HG02623 (cell line): ENCODE measurements around the gene ACVR2B.
"Not testable (repeated sequence)": the region's sequence is repeated elsewhere in the genome, so short reads cannot be mapped to it uniquely, and the experiment has no call there.

Experiments used
- ATAC-seq: cut with Tn5 transposase; IDR thresholded peaks from one replicate; pipeline ENCODE4 v1.9.1; 2021; ENCODE audit warnings: moderate library complexity; ENCODE audit not compliant: unreplicated experiment

The ACVR2B gene

DNA sequence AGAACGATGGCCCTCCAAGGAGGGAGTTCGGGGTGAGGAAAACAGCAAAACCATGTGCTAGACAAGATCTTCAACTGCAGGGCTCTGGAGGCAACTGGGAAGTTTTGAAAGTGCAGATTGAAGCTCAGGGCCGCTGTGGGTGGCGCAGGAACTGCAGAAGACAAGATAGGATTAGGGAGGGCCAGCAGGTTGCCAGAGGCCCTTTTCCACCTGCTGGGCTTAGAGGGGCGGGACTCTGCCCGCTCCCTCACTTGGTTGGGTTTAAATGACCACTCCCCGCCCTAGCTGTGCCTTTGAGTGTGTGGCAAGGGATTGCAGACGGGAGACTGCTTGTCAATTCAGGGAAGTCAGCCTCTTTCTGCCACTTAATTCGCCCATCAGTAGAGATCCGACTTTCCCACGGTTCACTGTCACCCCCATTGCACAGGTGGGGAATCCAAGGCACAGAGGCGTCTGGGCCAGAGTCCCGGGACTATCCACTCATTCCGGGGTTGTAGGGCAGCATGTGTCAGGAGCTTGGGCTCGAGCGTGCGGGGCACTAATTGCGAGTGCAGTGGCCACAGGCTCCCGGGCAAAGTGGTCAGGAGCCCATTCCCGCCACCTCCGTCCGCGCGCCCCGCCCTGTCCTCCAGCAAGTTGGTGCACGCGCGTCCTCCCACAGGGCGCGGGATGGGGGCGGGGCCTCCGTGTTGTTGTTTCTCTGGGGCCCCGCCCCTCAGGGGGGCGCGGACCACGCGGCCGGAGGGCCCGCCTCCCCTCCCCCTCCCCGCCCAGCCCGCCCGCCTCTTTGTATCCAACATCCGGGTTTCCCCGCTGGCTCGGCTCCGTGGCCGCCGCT is at the start of gene ACVR2B:
TSS of gene ACVR2B (plus strand) at position 816 of the 838 bp plus-strand sequence. CDS start 433 bp downstream, outside the sequence.
- peak; percentile 41 for ATAC-seq

DNA sequence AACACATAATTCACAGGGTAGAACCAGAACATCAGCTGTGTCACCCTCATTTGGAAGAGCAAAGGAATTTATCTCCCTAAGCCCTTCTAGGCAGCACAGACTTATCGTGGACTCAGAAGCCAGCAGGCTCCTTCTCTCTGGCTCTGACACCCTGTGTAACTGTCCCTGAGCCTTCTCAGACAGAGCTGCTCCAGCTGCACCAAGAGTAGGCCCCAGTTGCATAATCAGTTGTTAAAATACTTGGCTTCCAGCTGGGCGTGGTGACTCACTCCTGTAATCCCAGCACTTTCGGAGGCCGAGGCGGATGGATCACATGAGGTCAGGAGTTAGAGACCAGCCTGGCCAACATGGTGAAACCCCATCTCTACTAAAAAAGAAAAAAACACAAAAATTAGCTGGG is 49.4 kb upstream of the ACVR2B start:
- no peak for ATAC-seq

DNA sequence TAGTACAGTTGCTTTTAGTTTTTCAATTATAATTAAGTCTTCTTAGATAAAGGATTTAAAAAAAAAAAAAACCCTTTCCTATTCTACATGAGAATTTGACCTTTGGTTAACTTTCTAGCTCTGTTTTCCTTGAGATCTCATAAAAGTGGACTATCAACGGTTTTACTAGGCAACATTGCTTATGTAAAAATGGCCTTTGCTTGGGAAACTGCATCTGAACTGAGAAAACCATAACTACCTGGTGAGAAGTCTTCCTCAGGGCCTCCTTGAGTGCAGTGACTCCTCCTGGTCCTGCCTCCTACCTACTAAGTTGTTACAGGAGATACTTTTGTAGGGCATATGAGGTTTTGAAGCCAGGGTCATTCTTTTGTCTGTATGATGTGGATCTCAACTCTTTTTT is 42.1 kb upstream of the ACVR2B start:
- no peak for ATAC-seq

DNA sequence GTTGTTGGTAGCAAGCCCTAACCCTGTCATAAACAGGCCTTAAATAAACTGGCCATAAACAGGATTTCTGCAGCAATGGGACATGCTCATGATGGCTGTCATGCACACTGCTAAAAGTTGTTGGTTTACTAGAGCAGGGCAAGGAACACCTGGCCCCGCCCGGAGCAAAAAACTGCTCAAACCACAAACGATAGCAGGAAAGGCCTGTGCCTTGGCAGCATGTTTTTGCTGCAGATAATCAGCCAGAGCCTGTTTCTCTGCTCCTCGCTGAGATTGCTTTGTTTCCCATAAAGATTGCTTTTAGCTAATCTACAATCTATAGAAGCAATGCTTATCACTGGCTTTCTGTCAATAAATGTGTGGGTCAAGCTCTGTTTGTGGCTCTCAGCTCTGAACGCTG is 32.9 kb upstream of the ACVR2B start:
- not testable (repeated sequence) for ATAC-seq

DNA sequence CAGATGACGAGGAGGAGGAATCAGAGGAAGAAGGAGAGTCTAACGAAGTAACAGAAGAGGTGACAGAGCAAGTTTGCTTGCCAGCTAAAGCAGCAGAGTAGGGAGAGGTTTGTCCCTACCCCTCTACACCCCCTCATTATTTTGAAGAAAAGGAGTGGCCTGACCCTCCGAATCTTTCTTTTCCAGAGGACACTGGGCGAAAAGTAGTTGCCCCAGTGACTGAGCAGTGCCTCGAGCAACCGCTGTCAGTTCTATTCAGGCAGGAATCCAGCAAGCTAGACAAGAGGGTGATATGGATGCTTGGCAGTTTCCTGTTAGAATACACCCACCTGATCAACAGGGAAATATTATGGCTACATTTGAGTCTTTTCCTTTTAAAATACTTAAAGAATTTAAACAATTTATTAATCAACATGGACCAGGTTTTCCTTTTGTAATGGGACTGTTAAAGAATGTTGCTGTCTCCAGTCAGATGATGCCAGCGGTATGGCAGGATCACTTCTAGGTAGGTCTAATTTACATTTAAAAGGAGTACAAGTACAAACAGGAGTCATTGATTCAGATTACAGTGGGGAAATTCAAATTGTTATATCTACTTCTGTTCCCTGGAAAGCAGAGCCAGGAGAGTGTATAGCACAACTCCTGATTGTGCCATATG is 31.9 kb upstream of the ACVR2B start:
- no peak for ATAC-seq

DNA sequence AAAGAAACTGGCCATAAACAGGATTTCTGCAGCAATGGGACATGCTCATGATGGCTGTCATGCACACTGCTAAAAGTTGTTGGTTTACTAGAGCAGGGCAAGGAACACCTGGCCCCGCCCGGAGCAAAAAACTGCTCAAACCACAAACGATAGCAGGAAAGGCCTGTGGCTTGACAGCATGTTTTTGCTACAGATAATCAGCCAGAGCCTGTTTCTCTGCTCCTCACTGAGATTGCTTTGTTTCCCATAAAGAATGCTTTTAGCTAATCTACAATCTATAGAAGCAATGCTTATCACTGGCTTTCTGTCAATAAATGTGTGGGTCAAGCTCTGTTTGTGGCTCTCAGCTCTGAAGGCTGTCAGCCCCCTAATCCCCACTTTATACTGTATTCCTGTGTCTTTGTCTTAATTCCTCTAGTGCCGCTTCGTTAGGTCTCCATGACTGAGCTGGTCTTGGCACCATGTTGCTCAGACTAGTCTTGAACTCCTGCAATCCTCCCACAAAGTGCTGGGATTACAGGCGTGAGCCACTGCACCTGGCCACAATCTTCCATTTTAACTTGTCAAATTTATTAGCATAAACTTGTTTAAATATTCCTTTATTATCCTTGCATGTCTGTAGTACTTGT is 26.8 kb upstream of the ACVR2B start:
- ATAC-seq: not testable (repeated sequence)

DNA sequence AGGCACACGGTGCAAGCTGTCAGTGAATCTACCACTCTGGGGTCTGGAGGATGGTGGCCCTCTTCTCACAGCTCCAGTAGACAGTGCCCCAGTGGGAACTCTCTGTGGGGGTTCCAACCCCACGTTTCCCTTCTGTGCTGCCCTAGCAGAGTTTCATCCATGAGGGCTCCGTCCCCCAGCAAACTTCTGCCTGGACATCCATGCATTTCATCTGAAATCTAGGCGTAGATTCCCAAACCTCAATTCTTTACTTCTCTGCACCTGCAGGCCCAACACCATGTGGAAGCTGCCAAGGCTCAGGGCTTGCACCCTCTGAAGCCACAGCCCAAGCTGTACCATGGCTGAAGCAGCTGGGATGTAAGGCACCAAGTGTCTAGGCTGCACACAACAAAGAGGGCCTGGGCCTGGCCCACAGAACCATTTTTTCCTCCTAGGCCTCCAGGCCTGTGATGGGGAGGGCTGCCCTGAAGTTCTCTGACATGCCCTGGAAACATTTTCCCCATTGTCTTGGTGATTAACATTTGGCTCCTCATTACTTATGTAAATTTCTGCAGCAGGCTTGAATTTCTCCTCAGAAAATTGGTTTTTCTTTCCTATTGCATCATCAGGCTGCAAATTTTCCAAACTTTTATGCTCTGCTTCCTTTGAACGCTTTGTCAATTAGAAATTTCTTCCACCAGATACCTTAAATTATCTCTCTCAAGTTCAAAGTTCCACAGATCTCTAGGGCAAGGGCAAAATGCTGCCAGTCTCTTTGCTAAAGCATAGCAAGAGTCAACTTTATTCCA is 20.6 kb upstream of the ACVR2B start:
- not testable (repeated sequence) for ATAC-seq

DNA sequence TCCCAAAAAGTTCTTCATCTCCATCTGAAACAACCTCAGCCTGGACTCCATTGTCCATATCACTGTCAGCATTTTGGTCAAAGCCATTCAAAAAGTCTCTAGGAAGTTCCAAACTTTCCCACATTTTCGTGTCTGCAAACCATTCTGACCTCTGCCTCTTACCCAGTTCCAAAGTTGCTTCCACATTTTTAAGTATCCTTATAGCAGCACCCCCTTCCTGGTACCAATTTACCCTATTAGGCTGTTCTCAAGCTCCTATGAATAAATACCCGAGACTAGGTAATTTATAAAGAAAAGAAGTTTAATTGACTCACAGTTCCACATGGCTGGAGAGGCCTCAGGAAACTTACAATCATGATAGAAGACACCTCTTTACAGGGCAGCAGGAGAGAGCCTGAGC is 20.0 kb upstream of the ACVR2B start:
- ATAC-seq: not testable (repeated sequence)

DNA sequence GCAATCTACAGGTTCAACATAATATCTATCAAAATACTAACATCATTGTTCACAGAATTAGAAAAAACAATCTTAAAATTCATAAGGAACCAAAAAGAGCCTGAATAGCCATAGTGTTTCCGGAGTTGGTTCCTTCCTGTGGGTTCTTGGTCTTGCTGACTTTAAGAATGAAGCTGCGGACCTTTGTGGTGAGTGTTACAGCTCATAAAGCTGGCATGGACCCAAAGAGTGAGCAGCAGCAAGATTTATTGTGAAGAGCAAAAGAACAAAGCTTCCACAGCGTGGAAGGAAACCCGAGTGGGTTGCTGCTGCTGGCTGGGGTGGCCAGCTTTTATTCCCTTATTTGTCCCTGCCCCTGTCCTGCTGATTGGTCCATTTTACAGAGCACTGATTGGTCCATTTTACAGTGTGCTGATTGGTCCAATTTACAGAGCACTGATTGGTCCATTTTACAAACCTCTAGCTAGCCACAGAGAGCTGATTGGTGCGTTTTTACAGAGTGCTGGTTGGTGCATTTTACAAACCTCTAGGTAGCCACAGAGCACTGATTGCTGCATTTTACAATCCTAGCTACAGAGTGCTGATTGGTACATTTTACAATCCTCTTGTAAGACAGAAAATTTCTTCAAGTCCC is 15.1 kb upstream of the ACVR2B start:
- ATAC-seq: not testable (repeated sequence)

DNA sequence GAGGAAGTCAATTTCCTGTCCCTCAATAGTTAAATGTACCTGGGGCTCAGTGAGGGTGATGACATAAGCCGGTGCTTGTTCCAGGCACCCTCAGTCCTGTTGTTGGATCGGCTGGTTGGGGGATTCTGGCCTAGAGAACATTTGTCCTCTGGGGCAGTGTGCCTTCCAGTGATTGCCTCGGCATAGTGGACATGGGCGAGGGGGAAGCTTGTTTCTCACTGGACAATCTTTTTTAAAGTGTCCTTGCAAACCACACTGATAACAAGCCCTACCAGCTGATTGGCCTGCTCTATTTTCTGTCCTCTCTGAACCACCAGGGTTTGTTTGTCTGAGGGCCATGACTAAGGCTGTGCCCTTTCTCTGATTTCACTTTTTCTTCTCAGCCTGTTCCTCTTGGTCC is 10.5 kb upstream of the ACVR2B start:
- ATAC-seq: not testable (repeated sequence)

DNA sequence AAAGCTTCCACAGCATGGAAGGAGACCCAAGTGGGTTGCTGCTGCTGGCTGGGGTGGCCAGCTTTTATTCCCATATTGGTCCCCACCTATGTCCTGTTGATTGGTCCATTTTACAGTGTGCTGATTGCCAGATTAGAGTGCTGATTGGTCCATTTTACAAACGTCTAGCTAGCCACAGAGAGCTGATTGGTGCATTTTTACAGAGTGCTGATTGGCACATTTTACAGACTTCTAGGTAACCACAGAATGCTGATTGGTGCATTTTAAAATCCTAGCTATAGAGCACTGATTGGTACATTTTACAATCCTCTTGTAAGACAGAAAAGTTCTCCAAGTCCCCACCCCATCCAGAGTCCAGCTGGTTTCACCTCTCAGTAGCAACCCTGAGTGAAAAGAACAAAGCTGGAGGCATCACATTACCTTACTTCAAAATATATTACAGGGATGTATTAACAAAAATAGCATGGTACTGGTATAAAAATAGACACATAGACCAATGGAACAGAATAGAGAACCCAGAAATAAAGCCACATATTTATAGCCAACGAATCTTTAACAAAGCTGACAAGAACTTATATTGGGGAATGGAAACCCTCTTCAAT is 7.5 kb upstream of the ACVR2B start:
- ATAC-seq: no peak

DNA sequence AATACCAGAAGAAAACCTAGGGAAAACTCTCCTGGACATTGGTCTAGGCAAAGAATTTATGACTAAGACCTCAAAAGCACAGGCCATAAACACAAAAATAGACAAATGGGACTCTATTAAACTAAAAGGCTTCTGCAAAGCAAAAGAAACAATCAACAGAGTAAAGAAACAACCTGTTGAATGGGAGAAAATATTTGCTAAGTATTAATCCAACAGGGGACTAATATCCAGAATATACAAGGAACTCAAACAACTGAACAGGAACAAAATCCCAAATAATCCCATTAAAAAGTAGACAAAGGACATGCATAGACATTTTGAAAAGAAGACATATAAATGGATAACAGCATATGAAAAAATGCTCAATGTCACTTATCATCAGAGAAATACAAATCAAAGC is 6.9 kb upstream of the ACVR2B start:
- ATAC-seq: no peak

DNA sequence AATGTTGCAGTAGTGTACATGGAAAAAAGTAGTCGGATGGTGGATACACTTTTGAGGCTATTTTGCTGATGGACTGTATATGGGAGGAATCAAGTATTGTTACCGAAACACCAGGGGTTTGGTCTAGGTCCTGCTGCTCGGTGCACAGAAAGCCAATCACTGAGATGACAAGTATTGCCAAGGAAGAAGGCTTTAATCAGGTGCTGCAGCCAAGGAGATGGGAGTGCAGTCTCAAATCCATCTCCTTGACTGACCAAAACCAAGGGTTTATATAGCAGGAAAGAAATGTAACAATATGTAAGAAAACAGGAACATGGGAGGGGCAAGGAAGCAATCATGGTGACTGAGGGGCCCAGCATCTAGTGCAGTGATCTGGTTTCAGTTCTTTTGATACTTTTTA is 2.8 kb upstream of the ACVR2B start:
- no peak for ATAC-seq

DNA sequence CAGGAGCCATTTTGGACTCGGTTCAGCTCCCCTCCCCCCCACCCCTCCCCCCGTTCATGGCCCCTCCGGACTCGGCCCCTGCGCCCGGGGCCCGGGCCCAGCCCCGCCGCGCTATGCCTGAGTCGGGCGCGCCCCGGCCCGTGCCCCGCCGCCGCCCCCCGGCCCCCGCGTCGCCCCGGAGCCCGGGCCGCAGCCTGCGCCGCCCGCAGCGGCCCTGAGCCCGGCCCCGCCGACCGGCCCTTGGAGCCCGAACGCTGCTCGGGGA is 155 bp downstream of the ACVR2B start:
- ATAC-seq: no peak

DNA sequence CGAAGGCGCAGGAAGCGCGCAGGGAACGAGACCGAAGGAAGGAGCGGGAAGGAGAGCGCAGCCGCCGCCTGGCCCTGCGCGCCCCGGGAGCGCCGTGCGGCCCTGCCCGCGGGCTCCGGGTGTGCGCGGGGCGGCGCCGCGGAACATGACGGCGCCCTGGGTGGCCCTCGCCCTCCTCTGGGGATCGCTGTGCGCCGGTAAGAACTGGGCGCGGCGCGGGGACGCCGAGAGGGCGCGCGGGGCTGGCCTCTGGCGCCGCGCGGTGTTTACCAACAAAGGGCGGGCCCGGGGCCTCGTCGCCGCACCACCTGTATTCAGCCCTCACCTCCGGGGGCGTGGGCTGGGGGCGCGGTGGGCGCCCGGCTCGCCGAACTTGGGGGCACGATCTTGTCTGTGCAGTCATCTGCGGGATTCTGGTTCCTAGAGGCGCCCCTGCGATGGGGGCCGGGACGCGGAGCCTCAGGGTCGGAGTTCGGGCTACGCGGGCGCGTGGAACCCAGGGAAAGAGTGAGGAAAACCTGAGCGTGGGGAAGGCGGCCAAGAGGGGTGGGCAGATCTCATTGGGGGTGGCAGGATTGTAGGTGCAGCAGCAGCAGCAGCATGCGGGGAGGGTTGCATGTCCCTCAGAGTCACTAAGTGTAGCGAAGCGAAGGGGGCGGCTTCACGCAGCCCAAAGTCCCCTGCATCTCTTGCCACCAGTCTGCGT is 641 bp downstream of the ACVR2B start:
- peak; percentile 24 for ATAC-seq

DNA sequence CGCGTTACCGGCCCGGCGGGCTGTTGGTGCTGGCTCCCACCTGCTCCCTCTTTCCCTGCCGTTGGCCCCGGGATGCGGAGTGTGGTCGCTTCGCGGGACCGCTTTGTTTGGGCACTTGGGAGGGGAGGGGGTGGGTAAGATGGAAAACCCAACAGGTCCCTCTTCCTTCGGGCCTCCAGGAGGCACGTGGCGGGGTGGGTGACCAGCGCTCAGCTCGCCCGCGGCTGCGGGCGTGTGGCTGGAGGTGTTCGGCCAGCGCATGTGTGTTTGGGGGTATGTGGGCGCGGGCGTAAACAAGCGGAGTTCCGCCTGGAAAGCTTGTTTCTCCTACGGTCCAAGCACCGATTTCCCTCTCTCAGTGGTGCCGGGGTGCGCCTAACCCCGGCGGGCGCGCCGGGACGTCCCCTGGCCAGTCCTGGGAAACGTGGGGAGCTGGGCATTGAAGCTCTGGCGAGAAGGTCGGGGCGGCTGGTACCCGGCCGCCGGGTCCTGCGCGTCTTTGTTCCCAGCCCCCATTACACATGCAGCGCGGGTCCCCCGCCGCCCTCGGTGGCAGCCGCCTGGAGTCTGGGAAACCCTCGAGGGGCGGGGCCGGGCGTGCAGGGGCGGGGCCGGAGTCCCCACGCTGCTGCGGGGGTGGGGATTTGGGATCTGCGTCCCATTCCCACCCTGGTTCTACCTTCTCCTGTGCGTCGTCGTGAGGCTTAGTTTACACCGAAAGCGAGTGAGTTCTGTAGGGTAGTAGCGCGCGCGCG is 1.4 kb downstream of the ACVR2B start:
- peak; percentile 16 for ATAC-seq

DNA sequence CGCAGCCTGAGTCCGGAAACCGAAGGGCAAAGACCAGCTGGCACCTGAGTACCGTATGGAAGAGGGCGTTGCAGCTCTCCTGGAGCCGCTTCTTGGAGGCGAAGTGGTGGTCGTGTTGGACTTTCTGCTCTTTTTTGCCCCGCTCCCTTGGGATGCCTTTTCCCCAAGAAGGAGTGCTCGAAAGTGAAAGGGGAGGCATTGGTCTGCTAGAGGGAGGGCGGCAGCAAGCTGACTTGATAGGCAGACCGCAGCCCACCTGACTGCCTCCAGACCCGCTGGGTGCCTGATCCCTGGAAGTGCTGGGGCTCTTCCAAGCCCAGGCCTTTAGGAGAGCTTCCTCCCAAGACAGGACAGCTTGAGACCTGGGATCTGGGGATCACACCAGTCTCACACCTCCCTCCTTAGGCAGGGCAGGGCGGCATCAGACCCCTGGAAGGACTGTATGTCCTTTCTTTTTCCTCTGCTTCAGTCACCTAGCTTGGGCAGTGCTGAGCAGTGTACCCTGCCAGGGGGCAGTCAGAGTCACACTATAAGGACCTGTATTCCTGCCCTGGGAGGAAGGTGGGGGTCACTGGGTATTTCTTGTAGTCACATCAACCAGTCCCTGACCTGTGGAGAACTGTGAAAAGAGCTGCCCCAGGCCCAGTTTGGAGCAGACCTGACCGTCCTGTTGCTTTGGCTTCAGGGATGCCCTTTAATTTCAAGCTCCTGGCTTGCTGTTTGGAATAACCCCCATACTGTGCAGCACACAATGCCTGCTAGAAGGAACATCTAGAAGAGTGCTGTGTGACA is 2.1 kb downstream of the ACVR2B start:
- ATAC-seq: peak; percentile 35
